ENCODE measurements around the gene LOX.

The LOX gene

DNA sequence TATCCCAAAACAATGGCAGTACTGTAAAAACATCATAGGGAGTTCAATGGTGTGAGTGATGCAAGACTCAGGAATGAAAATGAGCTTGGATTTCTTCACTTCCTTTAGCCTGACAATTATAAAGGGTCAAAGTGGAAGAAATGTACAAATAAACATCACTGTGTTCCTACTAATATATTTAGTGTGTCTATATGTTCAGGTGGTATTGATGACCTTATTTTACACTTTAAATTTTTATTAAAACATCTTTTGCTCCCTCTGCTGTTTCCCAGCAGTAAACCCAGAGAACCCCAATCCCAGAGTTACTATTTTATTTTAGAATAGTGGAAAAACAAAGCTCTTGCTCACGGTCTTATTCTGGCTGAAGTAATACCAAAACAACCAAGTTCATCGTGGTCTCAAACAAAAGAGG, 2.0 kb downstream of the LOX start:
- TF ChIP-seq CTCF (IDR thresholded peaks at IDR 0.05; ENCODE audit: low read length, missing control alignments): peak; percentile 29
- peak overlapping the region; percentile 78 for H3K4me3 ChIP-seq (replicated peaks; ENCODE audit: low read depth, low read length)
- peak; percentile 77 for DNase-seq (ENCODE audit: low read depth)

GRCh38 chr5:122073864-122074263, 4.2 kb downstream of the LOX start:
- no peak for TF ChIP-seq CTCF (IDR thresholded peaks at IDR 0.05; ENCODE audit: low read length, missing control alignments)
- no peak overlapping the region for H3K4me3 ChIP-seq (replicated peaks; ENCODE audit: low read depth, low read length)
- DNase-seq (ENCODE audit: low read depth): no peak

DNA sequence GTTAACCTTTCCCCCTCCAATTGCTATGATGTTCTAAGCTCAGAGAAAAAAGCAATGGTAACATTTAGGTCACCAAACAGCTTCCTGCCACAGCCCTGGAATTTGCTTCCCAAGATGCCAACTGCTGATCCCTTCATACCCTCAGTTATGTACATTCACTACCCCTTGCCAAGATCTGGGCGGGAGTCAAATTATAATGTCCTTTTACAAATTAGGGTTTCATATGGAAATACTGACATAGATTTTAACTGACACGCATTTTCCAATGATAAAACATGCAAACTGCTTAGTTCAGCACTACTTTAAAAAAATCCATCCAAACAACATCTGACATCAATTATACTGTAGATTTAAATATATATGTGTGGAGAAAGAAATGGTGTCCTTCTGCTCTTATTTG, 5.0 kb downstream of the LOX start:
- no peak for DNase-seq (ENCODE audit: low read depth)
- H3K4me3 ChIP-seq (replicated peaks; ENCODE audit: low read depth, low read length): no peak overlapping the region
- no peak for TF ChIP-seq CTCF (IDR thresholded peaks at IDR 0.05; ENCODE audit: low read length, missing control alignments)

DNA sequence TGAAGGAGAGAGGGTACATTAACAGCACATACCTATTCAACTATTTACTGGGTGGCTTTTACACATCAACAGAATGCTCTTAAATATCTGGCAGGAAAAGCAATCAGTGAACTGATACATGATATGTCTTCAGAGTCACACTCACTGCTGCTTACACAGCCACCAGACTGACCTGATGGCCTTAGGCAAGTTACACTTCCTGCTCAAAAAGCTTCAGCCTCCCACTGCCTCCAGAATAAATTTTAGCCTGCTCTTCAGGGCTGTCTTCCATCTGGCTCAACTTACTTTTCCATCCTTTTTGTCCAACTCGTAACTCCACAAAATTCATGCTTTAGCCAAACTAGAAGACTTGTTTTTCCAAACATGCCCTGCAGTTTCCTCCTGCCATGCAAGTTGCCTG, 10.7 kb downstream of the LOX start:
- H3K4me3 ChIP-seq (replicated peaks; ENCODE audit: low read depth, low read length): no peak overlapping the region
- no peak for TF ChIP-seq CTCF (IDR thresholded peaks at IDR 0.05; ENCODE audit: low read length, missing control alignments)
- DNase-seq (ENCODE audit: low read depth): no peak

- no peak for TF ChIP-seq CTCF (IDR thresholded peaks at IDR 0.05; ENCODE audit: low read length, missing control alignments)
- no peak for DNase-seq (ENCODE audit: low read depth)
- H3K4me3 ChIP-seq (replicated peaks; ENCODE audit: low read depth, low read length): no peak overlapping the region
Observed at GRCh38 chr5:122064992-122065391, 13.1 kb downstream of the LOX start.

DNA sequence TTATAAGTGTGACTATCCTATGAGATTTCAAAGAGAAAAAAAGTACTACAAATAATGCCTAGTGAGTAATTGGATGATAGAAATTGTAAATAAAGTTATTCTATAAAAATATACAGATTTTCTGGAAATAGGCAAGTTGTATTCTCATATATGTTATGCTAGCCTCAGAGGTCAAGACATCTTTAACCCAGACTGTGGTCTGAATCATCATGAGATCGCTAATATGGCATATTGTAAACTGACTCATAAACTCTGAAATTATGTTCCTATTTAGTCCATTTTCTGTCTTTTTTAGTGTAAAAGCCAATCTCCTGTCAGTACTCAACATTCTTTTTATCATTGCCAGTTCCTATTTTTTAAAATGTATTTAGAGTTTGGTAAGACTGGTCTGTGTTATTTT, 14.2 kb downstream of the LOX start:
- no peak for TF ChIP-seq CTCF (IDR thresholded peaks at IDR 0.05; ENCODE audit: low read length, missing control alignments)
- no peak for DNase-seq (ENCODE audit: low read depth)
- no peak overlapping the region for H3K4me3 ChIP-seq (replicated peaks; ENCODE audit: low read depth, low read length)

GRCh38 chr5:122062205-122062604, 15.9 kb downstream of the LOX start:
- no peak for TF ChIP-seq CTCF (IDR thresholded peaks at IDR 0.05; ENCODE audit: low read length, missing control alignments)
- no peak overlapping the region for H3K4me3 ChIP-seq (replicated peaks; ENCODE audit: low read depth, low read length)
- DNase-seq (ENCODE audit: low read depth): no peak
